ENCODE data around the gene NME4. TPM values are rescaled to one million over a fixed set of nuclear protein-coding genes. Genes with fewer than 3 reads are reported as not detected.

The NME4 gene
- total RNA-seq, 1 experiment from 2014 or later = 68.2 TPM

- Histone ChIP-seq H3K4me2 (ENCODE audit: low read length) (no peak overlapping the region), H4K20me1 (ENCODE audit: insufficient read depth) (no peaks in the 10 kb centered on the region), H3K4me1 (ENCODE audit: control insufficient read depth in 1 of 2, insufficient read depth in 2 of 2, low read length in 2 of 2) (peaks cover 0 to under 1% of the 10 kb centered on the region in 2 experiments; a peak in 1 of 4 replicates), H2AFZ (ENCODE audit: low read depth, low read length, poor library complexity, severe bottlenecking) (no peak overlapping the region), H3K36me3 (ENCODE audit: control insufficient read depth in 1 of 2, insufficient read depth in 2 of 2, low read length in 2 of 2) (no peaks in the 10 kb centered on the region), H3K27ac (ENCODE audit: low read depth, low read length) (no peak overlapping the region), H3K9me3 (ENCODE audit: control insufficient read depth in 1 of 2, insufficient read depth in 1 of 2, low read depth in 1 of 2, low read length in 2 of 2) (no peaks in the 10 kb centered on the region; a peak in 1 of 4 replicates), H3K9ac (ENCODE audit: low read length) (no peak overlapping the region), H3K27me3 (ENCODE audit: insufficient read depth, low read length) (no peaks in the 10 kb centered on the region), H3K79me2 (ENCODE audit: insufficient read depth, low read length) (no peaks in the 10 kb centered on the region), H3K4me3 (replicated peaks in 1 of 2; ENCODE audit: low read depth in 1 of 2, low read length in 2 of 2) (no peak overlapping the region), H3K9me2 (ENCODE audit: insufficient read depth) (no peaks in the 10 kb centered on the region)
- RAD21 ChIA-PET (ENCODE audit: low non-redundant PET in 1 of 2, low total read pairs in 2 of 2, uncharacterized antibody in 2 of 2, unreplicated experiment in 2 of 2) = no interaction called here
- POLR2A ChIA-PET = interaction anchor here (0.7 kb wide), 1 partner anchor 12 kb away, joined by 3 read pairs; the partner anchor contains the start of gene DECR2
- no peak for DNase-seq (ENCODE audit: low read depth, low spot score)
- BruUV-seq (replicated peaks) = no TSS peak
- intact Hi-C loops (cut with micrococcal nuclease) = no loop called here
- TF ChIP-seq POLR2AphosphoS5 (IDR thresholded peaks at IDR 0.05; ENCODE audit: low read depth, low read length) (no peak), ELF1 (IDR thresholded peaks at IDR 0.05; ENCODE audit: borderline replicate concordance, low read depth) (no peak), ZNF274 (IDR thresholded peaks at IDR 0.05; ENCODE audit: low read depth, low read length) (no peak), CBX3 (IDR thresholded peaks at IDR 0.05; ENCODE audit: low read depth) (no peak), EGR1 (IDR thresholded peaks at IDR 0.05; ENCODE audit: low read depth) (no peak), SP1 (IDR thresholded peaks at IDR 0.05; ENCODE audit: low read depth) (no peak), ZFX (IDR thresholded peaks at IDR 0.05) (no peak), YY1 (IDR thresholded peaks at IDR 0.05; ENCODE audit: extremely low read depth, insufficient replicate concordance, low read depth, low read length) (no peak), EZH2 (IDR thresholded peaks at IDR 0.05) (no peak), FOSL1 (IDR thresholded peaks at IDR 0.05; ENCODE audit: low read depth) (no peak), SRF (IDR thresholded peaks at IDR 0.05; ENCODE audit: low read depth) (no peak), TCF7L2 (IDR thresholded peaks at IDR 0.05; ENCODE audit: borderline replicate concordance, extremely low read depth, insufficient read depth, insufficient read length) (no peak), JUND (IDR thresholded peaks at IDR 0.05) (no peak), CEBPB (IDR thresholded peaks at IDR 0.05; ENCODE audit: low read depth) (no peak)
- TF ChIP-seq, protein P1, sequence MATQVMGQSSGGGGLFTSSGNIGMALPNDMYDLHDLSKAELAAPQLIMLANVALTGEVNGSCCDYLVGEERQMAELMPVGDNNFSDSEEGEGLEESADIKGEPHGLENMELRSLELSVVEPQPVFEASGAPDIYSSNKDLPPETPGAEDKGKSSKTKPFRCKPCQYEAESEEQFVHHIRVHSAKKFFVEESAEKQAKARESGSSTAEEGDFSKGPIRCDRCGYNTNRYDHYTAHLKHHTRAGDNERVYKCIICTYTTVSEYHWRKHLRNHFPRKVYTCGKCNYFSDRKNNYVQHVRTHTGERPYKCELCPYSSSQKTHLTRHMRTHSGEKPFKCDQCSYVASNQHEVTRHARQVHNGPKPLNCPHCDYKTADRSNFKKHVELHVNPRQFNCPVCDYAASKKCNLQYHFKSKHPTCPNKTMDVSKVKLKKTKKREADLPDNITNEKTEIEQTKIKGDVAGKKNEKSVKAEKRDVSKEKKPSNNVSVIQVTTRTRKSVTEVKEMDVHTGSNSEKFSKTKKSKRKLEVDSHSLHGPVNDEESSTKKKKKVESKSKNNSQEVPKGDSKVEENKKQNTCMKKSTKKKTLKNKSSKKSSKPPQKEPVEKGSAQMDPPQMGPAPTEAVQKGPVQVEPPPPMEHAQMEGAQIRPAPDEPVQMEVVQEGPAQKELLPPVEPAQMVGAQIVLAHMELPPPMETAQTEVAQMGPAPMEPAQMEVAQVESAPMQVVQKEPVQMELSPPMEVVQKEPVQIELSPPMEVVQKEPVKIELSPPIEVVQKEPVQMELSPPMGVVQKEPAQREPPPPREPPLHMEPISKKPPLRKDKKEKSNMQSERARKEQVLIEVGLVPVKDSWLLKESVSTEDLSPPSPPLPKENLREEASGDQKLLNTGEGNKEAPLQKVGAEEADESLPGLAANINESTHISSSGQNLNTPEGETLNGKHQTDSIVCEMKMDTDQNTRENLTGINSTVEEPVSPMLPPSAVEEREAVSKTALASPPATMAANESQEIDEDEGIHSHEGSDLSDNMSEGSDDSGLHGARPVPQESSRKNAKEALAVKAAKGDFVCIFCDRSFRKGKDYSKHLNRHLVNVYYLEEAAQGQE (IDR thresholded peaks at IDR 0.05; ENCODE audit: low read depth) = no peak
- TF ChIP-seq, protein P2, sequence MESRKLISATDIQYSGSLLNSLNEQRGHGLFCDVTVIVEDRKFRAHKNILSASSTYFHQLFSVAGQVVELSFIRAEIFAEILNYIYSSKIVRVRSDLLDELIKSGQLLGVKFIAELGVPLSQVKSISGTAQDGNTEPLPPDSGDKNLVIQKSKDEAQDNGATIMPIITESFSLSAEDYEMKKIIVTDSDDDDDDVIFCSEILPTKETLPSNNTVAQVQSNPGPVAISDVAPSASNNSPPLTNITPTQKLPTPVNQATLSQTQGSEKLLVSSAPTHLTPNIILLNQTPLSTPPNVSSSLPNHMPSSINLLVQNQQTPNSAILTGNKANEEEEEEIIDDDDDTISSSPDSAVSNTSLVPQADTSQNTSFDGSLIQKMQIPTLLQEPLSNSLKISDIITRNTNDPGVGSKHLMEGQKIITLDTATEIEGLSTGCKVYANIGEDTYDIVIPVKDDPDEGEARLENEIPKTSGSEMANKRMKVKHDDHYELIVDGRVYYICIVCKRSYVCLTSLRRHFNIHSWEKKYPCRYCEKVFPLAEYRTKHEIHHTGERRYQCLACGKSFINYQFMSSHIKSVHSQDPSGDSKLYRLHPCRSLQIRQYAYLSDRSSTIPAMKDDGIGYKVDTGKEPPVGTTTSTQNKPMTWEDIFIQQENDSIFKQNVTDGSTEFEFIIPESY (IDR thresholded peaks at IDR 0.05; ENCODE audit: extremely low read depth, insufficient replicate concordance, low read length) = no peak
- TF ChIP-seq, protein P3, sequence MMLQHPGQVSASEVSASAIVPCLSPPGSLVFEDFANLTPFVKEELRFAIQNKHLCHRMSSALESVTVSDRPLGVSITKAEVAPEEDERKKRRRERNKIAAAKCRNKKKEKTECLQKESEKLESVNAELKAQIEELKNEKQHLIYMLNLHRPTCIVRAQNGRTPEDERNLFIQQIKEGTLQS (IDR thresholded peaks at IDR 0.05) = no peak
- no peak for ATAC-seq
- CTCF ChIA-PET = no interaction called here
These were observed 7.6 kb upstream of the NME4 start for GRCh38 chr16:389352-389751.

All from HCT116 (cell line).